Adipose tissue (tissue), 3 donors: ENCODE results near the gene CNTNAP3. TPM values are rescaled to one million over a fixed set of nuclear protein-coding genes. Genes with fewer than 3 reads are reported as not detected.

Experiments
- polyA plus RNA-seq, 3 donors: library from polyadenylated mRNA; stranded (reverse); fragments of 200-250 nt; gene quantifications; one replicate each; pipeline ENCODE4 v1.2.3, GENCODE V29; 2013
- donor health status: healthy with polysubstance abuse.
- donor health status: Bipolar disorder and iron deficiency.
- donor health status: healthy.

CNTNAP3 gene
- polyA plus RNA-seq, 3 donors, result 0.58 to 3.8 (median 2.7) TPM

Other genes starting within 250 kb of the CNTNAP3 start
- not detected for gene SPATA31A1, start 67.5 kb upstream of the CNTNAP3 start, polyA plus RNA-seq